ENCODE results near the gene MBD3L2B. TPM values are rescaled to one million over a fixed set of nuclear protein-coding genes. Genes with fewer than 3 reads are reported as not detected.

MBD3L2B gene
- total RNA-seq, 1 experiment from 2014 or later: not detected

DNA sequence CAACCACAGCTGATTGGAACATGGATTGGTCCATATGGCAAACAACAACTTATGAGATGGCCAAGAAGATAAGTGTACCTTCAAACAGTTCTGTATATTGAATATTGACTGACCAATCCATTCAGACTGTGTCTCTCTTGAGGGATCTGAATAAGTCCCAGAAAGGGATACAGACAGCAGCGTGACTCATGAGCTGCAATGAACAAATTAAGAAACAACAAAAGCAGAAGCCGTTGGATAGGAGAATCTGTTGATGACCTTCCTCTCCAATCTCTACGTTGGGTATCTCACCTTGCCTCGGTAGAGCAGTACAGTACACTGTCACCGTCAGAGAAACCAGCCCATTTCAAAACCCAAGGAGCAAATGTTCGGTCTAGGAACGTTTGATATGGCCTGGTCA lies 21.3 kb downstream of the MBD3L2B start:
- Histone ChIP-seq H3K36me3 (replicated peaks; ENCODE audit: control insufficient read depth, insufficient read depth, low read length) (no peaks in the 10 kb centered on the region), H3K4me3 (ENCODE audit: insufficient read depth, low read depth, low read length) (no peak overlapping the region), H3K27me3 (ENCODE audit: control insufficient read depth, insufficient read depth, low read length) (no peaks in the 10 kb centered on the region)
- DNase-seq: no peak

DNA sequence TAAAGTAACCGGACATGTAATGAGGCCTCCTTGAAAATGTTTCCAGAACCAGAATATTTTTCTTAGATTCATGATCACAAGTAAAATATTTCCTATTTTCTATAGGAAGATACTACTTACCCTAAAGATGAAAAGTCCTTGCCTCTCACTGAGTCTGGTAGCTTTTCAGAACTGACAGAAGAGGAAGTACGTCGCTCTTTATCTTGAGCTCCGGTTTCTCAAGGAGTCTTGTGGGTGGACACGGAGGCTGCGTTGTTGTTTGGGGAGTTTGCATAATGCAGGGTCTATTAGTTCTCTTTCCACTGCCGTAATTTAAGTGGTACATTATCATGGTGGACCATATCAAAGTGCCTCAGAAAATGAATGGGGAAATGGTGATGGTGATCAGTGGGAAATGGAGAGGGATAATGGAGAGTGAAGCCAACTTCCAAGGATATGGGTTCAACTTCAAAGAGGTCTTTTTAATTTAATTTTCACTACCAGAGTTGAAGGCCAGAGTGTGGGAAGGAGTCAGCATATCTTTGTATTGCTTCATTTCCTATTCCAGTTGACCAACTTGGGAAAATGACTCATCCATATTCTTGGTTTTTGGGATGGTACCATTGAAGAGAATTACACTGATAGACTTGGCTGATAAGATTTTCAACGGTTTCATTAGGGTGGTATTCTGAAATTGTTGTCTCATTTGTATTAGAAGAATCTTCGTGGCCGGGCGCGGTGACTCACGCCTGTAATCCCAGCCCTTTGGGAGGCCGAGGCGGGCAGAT lies 23.4 kb downstream of the MBD3L2B start:
- no peak overlapping the region for H3K4me3 ChIP-seq (ENCODE audit: insufficient read depth, low read depth, low read length)
- no peaks in the 10 kb centered on the region for H3K36me3 ChIP-seq (replicated peaks; ENCODE audit: control insufficient read depth, insufficient read depth, low read length)
- no peak for DNase-seq
- H3K27me3 ChIP-seq (ENCODE audit: control insufficient read depth, insufficient read depth, low read length): no peaks in the 10 kb centered on the region

DNA sequence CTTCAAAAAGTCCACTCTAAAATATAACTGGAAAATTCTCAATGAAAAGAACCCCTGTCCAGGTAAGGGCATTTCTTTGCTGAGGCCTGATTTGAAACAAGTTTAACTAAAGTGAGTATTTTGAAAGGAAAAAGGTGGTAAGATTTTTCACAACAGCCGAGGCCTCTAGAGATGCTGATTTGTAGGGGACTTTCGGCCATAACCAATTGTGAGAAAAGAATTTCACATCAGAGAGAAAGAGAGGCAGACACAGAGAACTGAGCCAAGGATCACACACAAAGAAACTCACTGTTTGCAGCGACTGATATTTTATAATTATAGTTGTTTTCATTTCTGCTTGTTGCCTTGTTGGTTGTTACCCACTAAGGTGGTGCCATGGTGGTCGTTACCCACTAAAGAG lies 24.4 kb downstream of the MBD3L2B start:
- Histone ChIP-seq H3K4me3 (ENCODE audit: insufficient read depth, low read depth, low read length) (no peak overlapping the region), H3K36me3 (replicated peaks; ENCODE audit: control insufficient read depth, insufficient read depth, low read length) (no peaks in the 10 kb centered on the region), H3K27me3 (ENCODE audit: control insufficient read depth, insufficient read depth, low read length) (no peaks in the 10 kb centered on the region)
- no peak for DNase-seq

DNA sequence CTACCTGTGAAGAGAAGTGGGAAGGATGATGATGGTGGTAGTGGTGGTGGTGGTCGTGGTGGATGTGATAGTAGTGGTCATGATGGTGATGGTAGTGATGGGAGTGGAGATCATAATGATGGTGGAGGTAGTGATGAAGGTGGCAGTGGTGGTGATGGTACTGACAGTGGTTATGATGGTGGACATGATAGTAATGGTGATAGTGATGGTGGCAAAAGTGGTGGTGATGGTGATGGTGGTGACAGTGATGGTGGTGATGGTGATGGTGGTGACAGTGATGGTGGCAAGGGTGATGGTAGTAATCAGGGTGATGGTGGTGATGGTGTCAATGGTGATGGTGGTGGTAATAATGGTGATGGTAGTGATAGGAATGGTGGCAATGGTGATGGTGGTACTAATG lies 26.2 kb downstream of the MBD3L2B start:
- no peak overlapping the region for H3K4me3 ChIP-seq (ENCODE audit: insufficient read depth, low read depth, low read length)
- no peak for DNase-seq
- no peaks in the 10 kb centered on the region for H3K36me3 ChIP-seq (replicated peaks; ENCODE audit: control insufficient read depth, insufficient read depth, low read length)
- no peaks in the 10 kb centered on the region for H3K27me3 ChIP-seq (ENCODE audit: control insufficient read depth, insufficient read depth, low read length)

DNA sequence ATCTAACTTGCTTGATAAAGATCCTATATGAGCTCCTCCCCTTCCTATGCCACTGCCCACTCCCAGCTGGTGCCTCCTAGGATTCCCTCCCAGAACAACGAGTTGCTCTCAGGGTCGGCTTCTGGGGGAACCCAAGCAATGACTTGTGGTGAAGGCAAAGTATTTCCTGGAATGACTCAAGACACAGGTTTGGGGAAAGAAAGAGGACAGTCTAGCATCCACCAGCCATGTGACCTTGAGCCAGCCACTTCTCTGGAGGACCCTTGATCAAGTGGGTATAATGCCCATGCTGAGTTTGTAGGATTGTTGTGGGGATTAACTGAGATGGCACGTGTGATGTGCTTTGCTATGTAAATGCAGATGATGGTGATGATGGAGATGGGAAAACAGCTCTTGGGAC lies 33.0 kb downstream of the MBD3L2B start:
- no peak for DNase-seq
- Histone ChIP-seq H3K4me3 (ENCODE audit: insufficient read depth, low read depth, low read length) (no peak overlapping the region), H3K27me3 (ENCODE audit: control insufficient read depth, insufficient read depth, low read length) (no peaks in the 10 kb centered on the region), H3K36me3 (replicated peaks; ENCODE audit: control insufficient read depth, insufficient read depth, low read length) (no peaks in the 10 kb centered on the region)

DNA sequence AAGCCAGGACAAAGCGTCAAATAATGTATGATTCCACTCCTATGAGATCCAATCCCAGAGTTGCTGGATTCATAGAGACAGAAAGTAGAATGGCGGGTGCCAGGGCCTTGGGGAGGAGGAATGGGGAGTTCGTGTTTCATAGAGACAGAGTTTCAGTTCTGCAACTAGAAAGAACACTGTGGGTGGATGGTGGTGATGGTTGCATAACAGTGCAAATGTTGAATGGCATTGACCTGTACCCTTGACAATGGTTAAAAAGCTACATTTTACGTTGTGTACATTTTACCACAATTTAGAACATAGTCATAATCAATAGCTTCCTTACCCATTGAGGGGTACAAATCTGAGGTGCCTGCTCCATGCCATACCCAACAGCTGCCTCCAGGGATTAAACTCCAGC lies 33.4 kb downstream of the MBD3L2B start:
- Histone ChIP-seq H3K4me3 (ENCODE audit: insufficient read depth, low read depth, low read length) (no peak overlapping the region), H3K27me3 (ENCODE audit: control insufficient read depth, insufficient read depth, low read length) (no peaks in the 10 kb centered on the region), H3K36me3 (replicated peaks; ENCODE audit: control insufficient read depth, insufficient read depth, low read length) (no peaks in the 10 kb centered on the region)
- DNase-seq: no peak

DNA sequence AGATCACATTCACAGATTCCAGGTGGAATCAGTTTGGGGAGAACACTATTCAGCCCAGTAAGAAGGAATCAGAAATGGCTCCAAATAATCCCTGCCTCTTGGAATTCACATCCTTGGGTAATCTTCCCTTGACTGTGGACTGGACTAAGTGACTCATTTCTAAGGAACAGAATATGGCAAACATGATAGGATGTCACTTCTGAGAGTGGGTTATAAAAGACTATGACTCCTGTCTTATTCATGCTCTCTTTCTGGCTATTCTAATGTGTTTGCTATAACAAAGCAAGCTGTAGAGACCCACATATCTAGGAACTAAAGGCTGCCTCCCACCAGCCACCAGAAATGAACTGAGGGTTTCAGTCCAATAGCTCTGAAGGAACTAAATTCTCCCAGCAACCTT lies 37.8 kb downstream of the MBD3L2B start:
- H3K27me3 ChIP-seq (ENCODE audit: control insufficient read depth, insufficient read depth, low read length): no peaks in the 10 kb centered on the region
- no peak overlapping the region for H3K4me3 ChIP-seq (ENCODE audit: insufficient read depth, low read depth, low read length)
- no peaks in the 10 kb centered on the region for H3K36me3 ChIP-seq (replicated peaks; ENCODE audit: control insufficient read depth, insufficient read depth, low read length)
- DNase-seq: no peak

DNA sequence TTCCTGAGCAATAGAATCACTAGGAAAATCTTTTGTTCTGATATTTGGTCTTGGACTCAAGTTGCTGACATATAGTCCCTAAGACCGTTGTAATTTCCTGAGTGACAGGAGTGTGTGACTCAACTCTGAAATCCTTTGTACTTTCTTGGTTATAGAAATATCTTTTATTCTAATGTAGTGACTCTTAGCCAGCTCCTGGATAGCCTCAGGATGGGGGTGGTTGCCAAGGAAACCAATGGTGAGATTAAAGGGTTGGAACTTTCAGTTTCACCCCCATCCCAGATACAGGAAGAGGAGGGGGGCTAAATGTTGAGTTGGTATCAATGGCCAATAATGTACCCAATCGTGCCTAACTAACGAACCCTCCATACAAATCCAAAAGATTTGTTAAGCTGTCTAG lies 41.8 kb downstream of the MBD3L2B start:
- H3K36me3 ChIP-seq (replicated peaks; ENCODE audit: control insufficient read depth, insufficient read depth, low read length): no peaks in the 10 kb centered on the region
- no peaks in the 10 kb centered on the region for H3K27me3 ChIP-seq (ENCODE audit: control insufficient read depth, insufficient read depth, low read length)
- DNase-seq: no peak
- no peak overlapping the region for H3K4me3 ChIP-seq (ENCODE audit: insufficient read depth, low read depth, low read length)

DNA sequence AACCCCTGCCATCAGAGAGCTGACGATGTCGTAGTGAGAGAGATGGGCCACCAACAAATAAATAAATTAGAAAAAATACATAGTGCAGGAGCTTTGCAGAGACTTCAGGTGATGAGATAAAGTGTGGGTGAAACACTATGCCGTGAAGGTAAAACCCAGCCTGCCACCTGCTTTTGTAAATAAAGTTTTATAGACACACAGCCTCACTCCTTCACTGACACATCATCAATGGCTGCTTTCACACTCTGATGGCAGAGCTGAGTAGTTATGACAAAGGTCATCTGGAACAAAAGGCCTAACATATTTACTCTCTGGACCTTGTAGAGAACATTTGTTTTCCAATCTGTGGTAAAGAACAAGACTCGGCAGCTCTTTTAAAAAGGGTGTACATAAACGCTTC lies 45.0 kb downstream of the MBD3L2B start:
- no peak overlapping the region for H3K4me3 ChIP-seq (ENCODE audit: insufficient read depth, low read depth, low read length)
- no peaks in the 10 kb centered on the region for H3K27me3 ChIP-seq (ENCODE audit: control insufficient read depth, insufficient read depth, low read length)
- DNase-seq: no peak
- H3K36me3 ChIP-seq (replicated peaks; ENCODE audit: control insufficient read depth, insufficient read depth, low read length): no peaks in the 10 kb centered on the region

DNA sequence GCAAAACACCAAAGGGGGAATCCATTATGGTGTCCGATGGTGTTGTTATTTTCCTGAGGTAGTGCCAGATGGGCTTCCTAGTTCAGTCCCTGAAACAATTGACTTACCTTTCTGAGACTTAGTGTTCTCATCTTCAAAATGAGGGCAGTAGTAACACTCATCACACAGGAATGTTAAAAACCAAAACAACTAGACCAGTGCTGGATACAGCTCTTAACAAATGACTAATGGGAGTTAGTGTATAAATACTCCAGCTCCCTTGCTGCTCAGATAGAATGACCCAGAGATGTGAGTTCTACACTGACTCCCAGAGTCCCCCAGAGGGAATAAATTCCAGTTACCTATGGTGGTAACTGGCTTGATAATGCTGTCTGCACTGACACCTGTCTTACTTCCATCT lies 49.9 kb downstream of the MBD3L2B start:
- H3K36me3 ChIP-seq (replicated peaks; ENCODE audit: control insufficient read depth, insufficient read depth, low read length): no peaks in the 10 kb centered on the region
- H3K27me3 ChIP-seq (ENCODE audit: control insufficient read depth, insufficient read depth, low read length): no peaks in the 10 kb centered on the region
- H3K4me3 ChIP-seq (ENCODE audit: insufficient read depth, low read depth, low read length): no peak overlapping the region
- DNase-seq: no peak

DNA sequence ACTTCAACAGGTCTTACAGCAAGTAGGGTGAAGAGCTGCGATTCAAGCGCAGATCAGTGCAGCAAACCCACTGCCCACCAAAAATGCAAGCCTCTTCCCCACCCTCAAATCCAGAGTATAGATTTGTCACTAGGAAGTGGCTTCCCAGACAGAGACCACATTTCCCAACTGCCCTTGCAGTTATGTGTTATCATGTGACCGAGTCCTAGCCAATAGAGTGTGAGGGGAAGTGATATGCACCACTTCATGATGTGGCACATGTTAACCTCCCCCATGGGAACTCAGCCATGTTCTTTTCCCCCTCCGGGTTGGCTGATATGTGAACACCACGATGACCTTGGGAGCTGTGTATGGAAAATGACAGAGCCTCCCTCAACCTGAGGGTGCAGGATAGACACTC lies 50.8 kb downstream of the MBD3L2B start:
- Histone ChIP-seq H3K36me3 (replicated peaks; ENCODE audit: control insufficient read depth, insufficient read depth, low read length) (no peaks in the 10 kb centered on the region), H3K4me3 (ENCODE audit: insufficient read depth, low read depth, low read length) (no peak overlapping the region)
- no peak for DNase-seq

DNA sequence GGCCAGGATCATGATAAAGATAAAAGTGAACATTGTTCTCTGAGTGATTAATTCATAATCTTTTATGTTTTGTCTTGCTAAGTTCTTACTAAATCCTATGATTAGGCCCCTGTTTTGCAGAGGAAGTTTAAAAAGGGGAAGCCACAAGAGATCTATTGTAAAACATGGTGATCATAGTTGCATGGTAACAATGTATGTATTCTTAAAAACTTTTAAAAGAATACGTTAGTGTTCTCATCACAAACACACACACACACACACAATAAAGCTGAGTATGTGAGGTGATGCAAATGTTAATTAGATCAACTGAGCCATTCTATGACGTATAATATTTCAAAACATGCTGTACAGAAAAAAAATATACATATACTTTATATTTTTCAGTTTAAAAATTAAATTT lies 51.2 kb downstream of the MBD3L2B start:
- no peaks in the 10 kb centered on the region for H3K27me3 ChIP-seq (ENCODE audit: control insufficient read depth, insufficient read depth, low read length)

More for the DNA sequence above, 50.8 kb downstream of the MBD3L2B start:
- no peaks in the 10 kb centered on the region for H3K27me3 ChIP-seq (ENCODE audit: control insufficient read depth, insufficient read depth, low read length)

DNA sequence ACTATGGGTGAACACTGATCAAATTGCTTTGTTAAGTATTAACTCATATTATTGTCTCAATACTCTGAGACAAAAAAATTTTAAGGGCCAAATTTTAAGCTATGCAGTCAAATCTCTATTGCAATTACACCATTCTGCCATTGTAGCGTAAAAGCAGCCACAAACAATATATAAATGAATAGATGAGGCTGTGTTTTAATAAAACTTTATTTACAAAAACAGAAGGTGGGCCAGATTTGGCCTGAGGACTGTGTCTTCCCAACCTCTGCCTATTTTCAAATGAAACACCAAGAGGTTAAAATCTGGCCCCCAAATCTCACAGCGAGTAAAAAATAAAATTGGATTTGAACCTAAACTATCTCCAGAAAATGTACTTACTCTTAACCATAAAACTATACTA lies 51.7 kb downstream of the MBD3L2B start:
- Histone ChIP-seq H3K36me3 (replicated peaks; ENCODE audit: control insufficient read depth, insufficient read depth, low read length) (no peaks in the 10 kb centered on the region), H3K27me3 (ENCODE audit: control insufficient read depth, insufficient read depth, low read length) (no peaks in the 10 kb centered on the region), H3K4me3 (ENCODE audit: insufficient read depth, low read depth, low read length) (no peak overlapping the region)
- no peak for DNase-seq

More for the DNA sequence above, 51.2 kb downstream of the MBD3L2B start:
- Histone ChIP-seq H3K36me3 (replicated peaks; ENCODE audit: control insufficient read depth, insufficient read depth, low read length) (no peaks in the 10 kb centered on the region), H3K4me3 (ENCODE audit: insufficient read depth, low read depth, low read length) (no peak overlapping the region)
- DNase-seq: no peak

Measured in H7 (cell line).